Activated CD4-positive, alpha-beta memory T cell treated with anti-CD3 and anti-CD28 coated beads, Interleukin-2, amount 10 ng/mL, durations not matched to agents 7 days and 5 days (primary cell): ENCODE measurements around the gene FYB2. TPM values are rescaled to one million over a fixed set of nuclear protein-coding genes. Genes with fewer than 3 reads are reported as not detected.

Source experiments
- CTCF ChIA-PET: fragments of 350-600 bp; sonication (Branson Sonifier 250); formaldehyde crosslinking; loops from one replicate; lab custom pipeline; 2021; ENCODE audit warnings: antibody characterized with exemption, inconsistent platforms; lab: Charles Lee
- POLR2A ChIA-PET: fragments of 350-600 bp; sonication (Branson Sonifier 250); formaldehyde crosslinking; loops from one replicate; lab custom pipeline; 2021; ENCODE audit warnings: antibody characterized with exemption; lab: Charles Lee
- DNase-seq: peaks from one replicate; pipeline ENCODE4 v3.0.0-alpha.2; 2020
- H3K27ac Mint-ChIP-seq: one replicate; pipeline ENCODE4 v1.8.0; 2021; ENCODE audit warnings: mild to moderate bottlenecking, mixed read lengths
- H3K27me3 Mint-ChIP-seq: one replicate; pipeline ENCODE4 v1.8.0; 2021; ENCODE audit warnings: mixed read lengths
- H3K36me3 Mint-ChIP-seq: one replicate; pipeline ENCODE4 v1.8.0; 2021; ENCODE audit warnings: low read depth, mixed read lengths
- H3K4me1 Mint-ChIP-seq: one replicate; pipeline ENCODE4 v1.8.0; 2021; ENCODE audit warnings: mixed read lengths
- H3K4me3 Mint-ChIP-seq: one replicate; pipeline ENCODE4 v1.8.0; 2021; ENCODE audit warnings: mild to moderate bottlenecking, mixed read lengths
- H3K9me3 Mint-ChIP-seq: one replicate; pipeline ENCODE4 v1.8.0; 2021; ENCODE audit warnings: mixed read lengths
- total RNA-seq, 2 experiments: library from RNA; stranded (reverse); gene quantifications; one replicate each; pipeline ENCODE4 v1.2.3, GENCODE V29; 2021

Gene FYB2
- total RNA-seq, 2 experiments from 2014 or later = not detected

GRCh38 chr1:56803561-56804156 lies 15.5 kb downstream of the FYB2 start:
- Mint-ChIP-seq H3K27ac (no peak overlapping the region), H3K4me3 (no peak overlapping the region), H3K27me3 (no peaks in the 10 kb centered on the region), H3K36me3 (no peaks in the 10 kb centered on the region), H3K4me1 (no peaks in the 10 kb centered on the region), H3K9me3 (no peaks in the 10 kb centered on the region)
- ChIA-PET CTCF (no interaction called here), POLR2A (no interaction called here)
- DNase-seq = no peak

- Mint-ChIP-seq H3K4me3 (no peak overlapping the region), H3K27ac (no peak overlapping the region), H3K36me3 (no peaks in the 10 kb centered on the region), H3K27me3 (peaks cover 2% of the 10 kb centered on the region), H3K9me3 (no peaks in the 10 kb centered on the region), H3K4me1 (no peaks in the 10 kb centered on the region)
- DNase-seq = no peak
- POLR2A ChIA-PET = no interaction called here
- CTCF ChIA-PET = no interaction called here
These were observed 19.4 kb downstream of the FYB2 start for GRCh38 chr1:56799605-56800400.

GRCh38 chr1:56798053-56798471 lies 21.1 kb downstream of the FYB2 start:
- no peak overlapping the region for H3K4me3 Mint-ChIP-seq
- no peaks in the 10 kb centered on the region for H3K4me1 Mint-ChIP-seq
- ChIA-PET POLR2A (no interaction called here), CTCF (no interaction called here)
- no peaks in the 10 kb centered on the region for H3K36me3 Mint-ChIP-seq
- DNase-seq = no peak
- H3K9me3 Mint-ChIP-seq = no peaks in the 10 kb centered on the region
- peaks cover 2% of the 10 kb centered on the region for H3K27me3 Mint-ChIP-seq
- no peak overlapping the region for H3K27ac Mint-ChIP-seq

GRCh38 chr1:56797065-56797685 lies 22.0 kb downstream of the FYB2 start:
- POLR2A ChIA-PET = no interaction called here

GRCh38 chr1:56795870-56796269 lies 23.3 kb downstream of the FYB2 start:
- no peaks in the 10 kb centered on the region for H3K4me1 Mint-ChIP-seq
- ChIA-PET POLR2A (no interaction called here), CTCF (no interaction called here)
- no peak for DNase-seq
- H3K9me3 Mint-ChIP-seq = no peaks in the 10 kb centered on the region
- no peak overlapping the region for H3K4me3 Mint-ChIP-seq
- H3K27ac Mint-ChIP-seq = no peak overlapping the region
- H3K27me3 Mint-ChIP-seq = peaks cover 2% of the 10 kb centered on the region
- H3K36me3 Mint-ChIP-seq = no peaks in the 10 kb centered on the region

More at GRCh38 chr1:56797065-56797685, 22.0 kb downstream of the FYB2 start:
- Mint-ChIP-seq H3K27ac (no peak overlapping the region), H3K27me3 (peaks cover 2% of the 10 kb centered on the region), H3K4me3 (no peak overlapping the region), H3K9me3 (no peaks in the 10 kb centered on the region), H3K4me1 (no peaks in the 10 kb centered on the region), H3K36me3 (no peaks in the 10 kb centered on the region)
- DNase-seq = no peak
- CTCF ChIA-PET = no interaction called here

GRCh38 chr1:56790036-56790435 lies 29.2 kb downstream of the FYB2 start:
- Mint-ChIP-seq H3K36me3 (no peaks in the 10 kb centered on the region), H3K4me3 (no peak overlapping the region), H3K27ac (no peak overlapping the region), H3K27me3 (peaks cover 2% of the 10 kb centered on the region), H3K9me3 (no peaks in the 10 kb centered on the region), H3K4me1 (no peaks in the 10 kb centered on the region)
- ChIA-PET POLR2A (no interaction called here), CTCF (interaction anchor here (1.2 kb wide), 1 partner anchor 31 kb away, joined by 4 read pairs; no protein-coding TSS in a partner anchor)
- no peak for DNase-seq

GRCh38 chr1:56788588-56788987 lies 30.6 kb downstream of the FYB2 start:
- H3K27ac Mint-ChIP-seq = no peak overlapping the region
- H3K4me1 Mint-ChIP-seq = no peaks in the 10 kb centered on the region
- ChIA-PET CTCF (no interaction called here), POLR2A (no interaction called here)
- H3K27me3 Mint-ChIP-seq = peaks cover 2% of the 10 kb centered on the region
- DNase-seq = no peak
- H3K36me3 Mint-ChIP-seq = no peaks in the 10 kb centered on the region
- no peaks in the 10 kb centered on the region for H3K9me3 Mint-ChIP-seq
- H3K4me3 Mint-ChIP-seq = no peak overlapping the region

GRCh38 chr1:56788102-56788501 lies 31.1 kb downstream of the FYB2 start:
- no peak for DNase-seq
- Mint-ChIP-seq H3K9me3 (no peaks in the 10 kb centered on the region), H3K27me3 (peaks cover 2% of the 10 kb centered on the region), H3K4me3 (no peak overlapping the region), H3K36me3 (no peaks in the 10 kb centered on the region), H3K27ac (no peak overlapping the region), H3K4me1 (no peaks in the 10 kb centered on the region)
- ChIA-PET POLR2A (no interaction called here), CTCF (no interaction called here)

GRCh38 chr1:56787330-56787729 lies 31.9 kb downstream of the FYB2 start:
- ChIA-PET CTCF (no interaction called here), POLR2A (no interaction called here)
- Mint-ChIP-seq H3K9me3 (no peaks in the 10 kb centered on the region), H3K4me3 (no peak overlapping the region), H3K36me3 (no peaks in the 10 kb centered on the region), H3K27me3 (peaks cover 2% of the 10 kb centered on the region), H3K27ac (no peak overlapping the region), H3K4me1 (no peaks in the 10 kb centered on the region)
- no peak for DNase-seq

- no peaks in the 10 kb centered on the region for H3K9me3 Mint-ChIP-seq
- DNase-seq = no peak
- no peak overlapping the region for H3K4me3 Mint-ChIP-seq
- H3K4me1 Mint-ChIP-seq = no peaks in the 10 kb centered on the region
- no peaks in the 10 kb centered on the region for H3K27me3 Mint-ChIP-seq
- H3K36me3 Mint-ChIP-seq = no peaks in the 10 kb centered on the region
- ChIA-PET POLR2A (no interaction called here), CTCF (no interaction called here)
- no peak overlapping the region for H3K27ac Mint-ChIP-seq
These were observed 36.4 kb downstream of the FYB2 start for GRCh38 chr1:56782773-56783172.

- Mint-ChIP-seq H3K27me3 (no peaks in the 10 kb centered on the region), H3K4me1 (no peaks in the 10 kb centered on the region), H3K9me3 (no peaks in the 10 kb centered on the region), H3K36me3 (no peaks in the 10 kb centered on the region), H3K4me3 (no peak overlapping the region), H3K27ac (no peak overlapping the region)
- ChIA-PET POLR2A (no interaction called here), CTCF (no interaction called here)
- no peak for DNase-seq
These were observed 38.4 kb downstream of the FYB2 start for GRCh38 chr1:56780826-56781225.

- POLR2A ChIA-PET = no interaction called here
- H3K27ac Mint-ChIP-seq = no peak overlapping the region
These were observed 39.0 kb downstream of the FYB2 start for GRCh38 chr1:56780128-56780750.

GRCh38 chr1:56777972-56778371 lies 41.2 kb downstream of the FYB2 start:
- no peak overlapping the region for H3K27ac Mint-ChIP-seq
- ChIA-PET POLR2A (no interaction called here), CTCF (no interaction called here)
- H3K36me3 Mint-ChIP-seq = no peaks in the 10 kb centered on the region
- H3K4me1 Mint-ChIP-seq = peaks cover 4% of the 10 kb centered on the region
- no peak overlapping the region for H3K4me3 Mint-ChIP-seq
- DNase-seq = no peak
- no peaks in the 10 kb centered on the region for H3K27me3 Mint-ChIP-seq
- no peaks in the 10 kb centered on the region for H3K9me3 Mint-ChIP-seq

More at GRCh38 chr1:56780128-56780750, 39.0 kb downstream of the FYB2 start:
- H3K4me3 Mint-ChIP-seq = no peak overlapping the region
- DNase-seq = no peak
- no peaks in the 10 kb centered on the region for H3K4me1 Mint-ChIP-seq
- no peaks in the 10 kb centered on the region for H3K9me3 Mint-ChIP-seq
- H3K27me3 Mint-ChIP-seq = no peaks in the 10 kb centered on the region
- CTCF ChIA-PET = no interaction called here
- no peaks in the 10 kb centered on the region for H3K36me3 Mint-ChIP-seq
